NCI-H2171 (cell line): Measurements from ENCODE around the gene ZC3H4.
"Not testable (repeated sequence)": the region's sequence is repeated elsewhere in the genome, so short reads cannot be mapped to it uniquely, and the experiment has no call there.

ENCODE experiments used
- DNase-seq: peaks from one replicate; lab custom pipeline; 2025; lab: John Stamatoyannopoulos, UW

Gene ZC3H4

GRCh38 chr19:47112997-47113849 is at the start of gene ZC3H4:
Gene ZC3H4, minus strand, starts transcription at chr19:47113776. Its CDS starts 1,192 bp downstream, at chr19:47112584.
- peak; percentile 98 for DNase-seq

- DNase-seq: no peak
Observed at GRCh38 chr19:47161876-47162489, 48.4 kb upstream of the ZC3H4 start.

- DNase-seq: no peak
Observed at GRCh38 chr19:47158879-47159503, 45.4 kb upstream of the ZC3H4 start.

GRCh38 chr19:47158367-47158791 is 44.8 kb upstream of the ZC3H4 start:
- no peak for DNase-seq

- no peak for DNase-seq
Observed at GRCh38 chr19:47157431-47158321, 44.1 kb upstream of the ZC3H4 start.

- no peak for DNase-seq
Observed at GRCh38 chr19:47156861-47157430, 43.4 kb upstream of the ZC3H4 start.

- no peak for DNase-seq
Observed at GRCh38 chr19:47155148-47155547, 41.6 kb upstream of the ZC3H4 start.

GRCh38 chr19:47153266-47153665 is 39.7 kb upstream of the ZC3H4 start:
- DNase-seq: no peak

GRCh38 chr19:47152632-47153031 is 39.1 kb upstream of the ZC3H4 start:
- no peak for DNase-seq

GRCh38 chr19:47152205-47152604 is 38.6 kb upstream of the ZC3H4 start:
- DNase-seq: no peak

GRCh38 chr19:47151627-47152026 is 38.1 kb upstream of the ZC3H4 start:
- no peak for DNase-seq

- no peak for DNase-seq
Observed at GRCh38 chr19:47146920-47147319, 33.3 kb upstream of the ZC3H4 start.

GRCh38 chr19:47145639-47146486 is 32.3 kb upstream of the ZC3H4 start:
- no peak for DNase-seq

- no peak for DNase-seq
Observed at GRCh38 chr19:47144630-47145029, 31.1 kb upstream of the ZC3H4 start.

GRCh38 chr19:47143322-47144073 is 29.9 kb upstream of the ZC3H4 start:
- DNase-seq: no peak

GRCh38 chr19:47142779-47143178 is 29.2 kb upstream of the ZC3H4 start:
- no peak for DNase-seq

GRCh38 chr19:47141695-47142094 is 28.1 kb upstream of the ZC3H4 start:
- no peak for DNase-seq

- not testable (repeated sequence) for DNase-seq
Observed at GRCh38 chr19:47141252-47141651, 27.7 kb upstream of the ZC3H4 start.

- DNase-seq: no peak
Observed at GRCh38 chr19:47135156-47135555, 21.6 kb upstream of the ZC3H4 start.

- DNase-seq: no peak
Observed at GRCh38 chr19:47134545-47134944, 21.0 kb upstream of the ZC3H4 start.
